H1 (cell line): ENCODE measurements around the gene RXRA.

Experiments
- CBX8 ChIP-seq: fragments of 300-800, 300-1000 bp; sonication (generic); IDR thresholded peaks from 2 replicates; pipeline ENCODE4 v1.7.1; 2016; ENCODE audit warnings: low read depth, low read length, borderline replicate concordance
- CHD2 ChIP-seq: IDR thresholded peaks from 2 replicates; pipeline ENCODE4 v1.6.1; 2012; ENCODE audit warnings: low read length, improper control_type of control experiment
- CTCF ChIP-seq, 3 experiments: IDR thresholded peaks; 1 replicate in 2 of 3; 2 replicates in 1 of 3; pipeline versions ENCODE4 v1.5.1 to v1.6.1; 2011; ENCODE audit warnings: low read length in 3 of 3, mild to moderate bottlenecking in 3 of 3, inconsistent platforms in 2 of 3, low read depth in 1 of 3, moderate library complexity in 1 of 3; ENCODE audit not compliant: insufficient read depth in 1 of 3; ENCODE audit errors: control extremely low read depth in 1 of 3
- EGR1 ChIP-seq: IDR thresholded peaks from 2 replicates; pipeline ENCODE4 v1.6.1; 2011; ENCODE audit warnings: low read depth, low read length, borderline replicate concordance
- EZH2 ChIP-seq: fragments of 200-600 bp; sonication (generic); IDR thresholded peaks from 2 replicates; pipeline ENCODE4 v1.7.1; 2012; ENCODE audit warnings: low read depth, mild to moderate bottlenecking, moderate library complexity, low read length, inconsistent platforms; ENCODE audit not compliant: severe bottlenecking
- GABPA ChIP-seq: IDR thresholded peaks from 2 replicates; pipeline ENCODE4 v1.6.1; 2011; ENCODE audit warnings: mild to moderate bottlenecking, low read length, moderate library complexity, borderline replicate concordance; ENCODE audit not compliant: insufficient read depth
- JUN ChIP-seq: IDR thresholded peaks from 2 replicates; pipeline ENCODE4 v1.6.1; 2011; ENCODE audit warnings: low read depth, mild to moderate bottlenecking, improper control_type of control experiment, low read length
- KDM1A ChIP-seq: fragments of 200-600, 300-600 bp; sonication (generic); IDR thresholded peaks from 2 replicates; pipeline ENCODE4 v1.7.1; 2016; ENCODE audit warnings: mild to moderate bottlenecking, low read length, borderline replicate concordance
- POLR2A ChIP-seq, 2 experiments: IDR thresholded peaks; 1 replicate in 1 of 2; 2 replicates in 1 of 2; pipeline ENCODE4 v1.6.1; 2011; ENCODE audit warnings: low read depth in 2 of 2, low read length in 2 of 2, mild to moderate bottlenecking in 2 of 2; ENCODE audit errors: control extremely low read depth in 1 of 2
- RFX5 ChIP-seq: IDR thresholded peaks from 2 replicates; pipeline ENCODE4 v1.6.1; 2011; ENCODE audit warnings: low read depth, low read length, improper control_type of control experiment, borderline replicate concordance
- RNF2 ChIP-seq: fragments of 200-900, 300-1000 bp; sonication (generic); IDR thresholded peaks from 2 replicates; pipeline ENCODE4 v1.7.1; 2016; ENCODE audit warnings: borderline replicate concordance, low read depth, mild to moderate bottlenecking, antibody characterized with exemption, low read length; ENCODE audit not compliant: poor library complexity, severe bottlenecking; ENCODE audit errors: missing control alignments
- TBP ChIP-seq: IDR thresholded peaks from 2 replicates; pipeline ENCODE4 v1.6.1; 2011; ENCODE audit warnings: low read depth, low read length, improper control_type of control experiment
- TF ChIP-seq, protein P1 (sequence below): IDR thresholded peaks from 2 replicates; pipeline ENCODE4 v1.6.1; 2011; ENCODE audit warnings: low read depth, mild to moderate bottlenecking, low read length; ENCODE audit not compliant: insufficient read depth

- TF ChIP-seq RFX5 (no peak), RNF2 (no peak), CHD2 (no peak), CBX8 (no peak), EZH2 (no peak), CTCF (IDR thresholded peaks at IDR 0.05; ENCODE audit: control extremely low read depth in 1 of 3, insufficient read depth in 1 of 3, low read depth in 1 of 3, low read length in 3 of 3) (peak in 2 of 3 experiments; percentile 43 to 54; a peak in 3 of 4 replicates), EGR1 (no peak), TBP (peak; percentile 30; the same call in 1 of the 2 replicates), JUN (no peak), KDM1A (no peak), POLR2A (IDR thresholded peaks at IDR 0.05; ENCODE audit: control extremely low read depth in 1 of 2, low read depth in 2 of 2, low read length in 2 of 2) (no peak), GABPA (no peak)
- TF ChIP-seq, protein P1, sequence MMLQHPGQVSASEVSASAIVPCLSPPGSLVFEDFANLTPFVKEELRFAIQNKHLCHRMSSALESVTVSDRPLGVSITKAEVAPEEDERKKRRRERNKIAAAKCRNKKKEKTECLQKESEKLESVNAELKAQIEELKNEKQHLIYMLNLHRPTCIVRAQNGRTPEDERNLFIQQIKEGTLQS = no peak
Measured at GRCh38 chr9:134438195-134438788, 112.0 kb downstream of the RXRA start.
